Rectal smooth muscle tissue (tissue), 1 donor: ENCODE measurements around the gene TERT.

Experiments used
- H3K27ac ChIP-seq: one replicate; pipeline ENCODE4 v1.7.0; 2013; ENCODE audit warnings: low read depth, low read length, inconsistent platforms
- H3K27me3 ChIP-seq: one replicate; pipeline ENCODE4 v1.7.0; 2013; ENCODE audit warnings: low read length; ENCODE audit not compliant: control insufficient read depth, insufficient read depth
- H3K36me3 ChIP-seq: one replicate; pipeline ENCODE4 v1.7.0; 2013; ENCODE audit warnings: low read length; ENCODE audit not compliant: control insufficient read depth, insufficient read depth
- H3K4me1 ChIP-seq: one replicate; pipeline ENCODE4 v1.7.0; 2013; ENCODE audit warnings: low read length; ENCODE audit not compliant: control insufficient read depth, insufficient read depth
- H3K4me3 ChIP-seq: one replicate; pipeline ENCODE4 v1.7.0; 2013; ENCODE audit warnings: low read length
- H3K9ac ChIP-seq: one replicate; pipeline ENCODE4 v1.7.0; 2013; ENCODE audit warnings: low read length

The TERT gene

DNA sequence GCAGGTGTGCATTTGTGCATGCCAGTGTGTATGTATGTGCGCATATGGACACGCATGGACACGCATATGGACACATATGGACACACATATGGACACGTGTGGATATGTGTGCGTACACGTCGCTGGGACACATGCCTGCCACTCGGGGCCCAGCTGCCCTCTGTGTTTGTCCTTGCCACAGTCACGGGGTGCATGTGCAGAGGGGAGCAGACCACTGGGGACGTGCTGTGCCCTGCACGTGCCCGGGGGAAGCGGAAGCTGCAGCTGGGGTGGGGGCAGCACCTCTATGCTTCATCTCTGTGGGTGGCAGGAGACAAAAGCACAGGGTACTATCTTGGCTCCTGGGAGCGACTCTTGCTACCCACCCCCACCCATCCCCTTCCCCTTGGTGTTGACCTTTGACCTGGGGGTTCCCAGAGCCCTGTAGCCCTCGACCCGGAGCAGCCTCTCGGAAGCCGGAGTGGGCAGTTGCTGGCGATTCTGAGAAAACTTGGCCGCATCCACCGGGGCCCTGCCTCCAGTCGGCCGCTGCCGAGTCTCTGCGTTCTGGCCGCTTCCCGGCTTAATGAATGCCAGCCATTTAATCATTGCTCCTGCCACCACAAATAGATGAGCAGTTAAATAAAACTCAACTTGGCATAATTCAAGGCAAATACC is 72.1 kb downstream of the TERT start:
- Histone ChIP-seq H3K9ac (no peak overlapping the region), H3K4me1 (no peaks in the 10 kb centered on the region), H3K27me3 (no peaks in the 10 kb centered on the region), H3K27ac (no peak overlapping the region), H3K36me3 (no peaks in the 10 kb centered on the region), H3K4me3 (no peak overlapping the region)

- no peaks in the 10 kb centered on the region for H3K27me3 ChIP-seq
- no peaks in the 10 kb centered on the region for H3K36me3 ChIP-seq
These were observed 72.7 kb downstream of the TERT start for GRCh38 chr5:1222147-1222546.

GRCh38 chr5:1221721-1222120 is 73.1 kb downstream of the TERT start:
- Histone ChIP-seq H3K4me1 (no peaks in the 10 kb centered on the region), H3K27ac (no peak overlapping the region), H3K4me3 (no peak overlapping the region), H3K9ac (no peak overlapping the region), H3K36me3 (no peaks in the 10 kb centered on the region), H3K27me3 (no peaks in the 10 kb centered on the region)

More at GRCh38 chr5:1222147-1222546, 72.7 kb downstream of the TERT start:
- H3K4me1 ChIP-seq = no peaks in the 10 kb centered on the region
- H3K27ac ChIP-seq = no peak overlapping the region
- no peak overlapping the region for H3K9ac ChIP-seq
- no peak overlapping the region for H3K4me3 ChIP-seq

DNA sequence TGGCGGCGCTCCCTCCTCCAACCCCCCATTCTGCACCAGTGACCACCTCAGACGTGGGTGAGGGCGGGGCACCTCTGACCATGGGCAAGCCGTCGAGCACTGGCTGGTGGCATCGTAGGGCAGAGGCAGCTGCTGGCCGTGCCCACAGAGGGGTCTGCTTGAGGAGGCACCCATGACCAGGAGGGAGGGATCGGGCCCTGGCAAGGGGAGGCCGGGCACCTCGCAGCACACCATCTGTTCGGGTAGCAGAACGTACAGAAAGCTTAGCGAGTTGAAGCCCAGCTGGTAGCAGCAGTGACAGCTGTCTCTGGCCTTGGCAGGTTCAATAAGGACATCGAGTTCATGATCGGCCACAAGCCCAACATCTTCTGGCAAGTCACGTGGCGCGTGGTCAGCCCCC is 74.0 kb downstream of the TERT start:
- no peak overlapping the region for H3K4me3 ChIP-seq
- H3K4me1 ChIP-seq = no peaks in the 10 kb centered on the region
- no peak overlapping the region for H3K9ac ChIP-seq

DNA sequence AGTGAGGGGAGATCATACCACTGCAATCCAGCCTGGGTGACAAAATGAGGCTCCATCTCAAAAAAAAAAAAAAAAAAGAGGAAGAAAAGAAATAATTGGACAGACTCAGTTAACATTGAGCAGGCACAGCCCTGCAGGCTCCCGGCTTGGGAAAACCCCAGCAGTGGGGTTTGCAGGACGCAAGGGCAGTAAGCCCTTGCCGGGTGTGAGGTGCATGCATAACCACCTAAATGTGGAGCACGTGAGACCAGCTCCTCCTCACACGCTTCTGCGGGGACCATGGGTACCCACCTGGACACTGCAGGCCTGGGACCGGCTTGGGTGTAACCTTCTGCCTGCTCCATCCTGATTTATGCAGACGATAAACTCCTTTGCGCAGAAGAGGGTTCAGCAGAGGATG is 74.5 kb downstream of the TERT start:
- Histone ChIP-seq H3K4me1 (no peaks in the 10 kb centered on the region), H3K27ac (no peak overlapping the region), H3K36me3 (no peaks in the 10 kb centered on the region), H3K9ac (no peak overlapping the region), H3K27me3 (no peaks in the 10 kb centered on the region), H3K4me3 (no peak overlapping the region)

More for the DNA sequence above, 74.0 kb downstream of the TERT start:
- no peak overlapping the region for H3K27ac ChIP-seq
- H3K27me3 ChIP-seq = no peaks in the 10 kb centered on the region
- no peaks in the 10 kb centered on the region for H3K36me3 ChIP-seq

DNA sequence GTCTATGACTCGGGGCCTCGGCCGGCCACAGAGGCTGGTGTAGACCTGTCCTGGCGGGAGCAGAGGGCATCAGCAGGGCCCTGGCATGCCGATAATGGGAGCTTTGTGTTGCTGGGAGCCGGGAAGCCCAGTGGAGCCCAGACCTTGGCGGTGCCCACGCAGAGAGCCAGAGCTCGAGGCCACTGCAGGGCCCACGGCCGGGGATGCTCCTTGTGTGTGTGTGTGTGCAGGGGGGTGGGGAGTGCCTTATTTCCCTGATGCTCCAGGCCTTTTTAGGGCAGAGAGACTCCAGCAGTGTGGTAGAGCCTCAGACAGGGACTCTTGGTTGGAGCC is 75.1 kb downstream of the TERT start:
- Histone ChIP-seq H3K27ac (no peak overlapping the region), H3K4me3 (no peak overlapping the region), H3K36me3 (no peaks in the 10 kb centered on the region), H3K9ac (no peak overlapping the region), H3K4me1 (no peaks in the 10 kb centered on the region), H3K27me3 (no peaks in the 10 kb centered on the region)

DNA sequence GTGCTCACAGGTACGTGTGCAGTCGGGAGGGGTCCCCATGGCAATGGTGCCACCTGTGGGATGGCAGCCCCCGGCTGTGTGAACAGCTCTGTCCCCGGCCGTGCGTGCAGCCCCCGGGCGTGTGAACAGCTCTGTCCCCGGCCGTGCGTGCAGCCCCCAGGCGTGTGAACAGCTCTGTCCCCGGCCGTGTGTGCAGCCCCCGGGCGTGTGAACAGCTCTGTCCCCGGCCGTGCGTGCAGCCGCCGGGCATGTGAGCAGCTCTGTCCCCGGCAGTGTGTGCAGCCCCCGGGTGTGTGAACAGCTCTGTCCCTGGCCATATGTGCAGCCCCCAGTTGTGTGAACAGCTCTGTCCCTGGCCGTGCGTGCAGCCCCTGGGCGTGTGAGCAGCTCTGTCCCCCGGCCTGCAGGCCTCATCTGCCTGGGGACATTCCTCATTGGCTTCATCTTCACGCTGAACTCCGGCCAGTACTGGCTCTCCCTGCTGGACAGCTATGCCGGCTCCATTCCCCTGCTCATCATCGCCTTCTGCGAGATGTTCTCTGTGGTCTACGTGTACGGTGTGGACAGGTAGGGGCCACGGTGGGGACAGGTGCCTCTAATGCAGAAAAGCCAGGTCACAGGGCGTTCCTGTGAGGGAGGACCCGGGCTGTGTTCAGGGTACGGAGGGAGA is 75.6 kb downstream of the TERT start:
- Histone ChIP-seq H3K36me3 (no peaks in the 10 kb centered on the region), H3K27ac (no peak overlapping the region), H3K9ac (no peak overlapping the region), H3K4me1 (no peaks in the 10 kb centered on the region), H3K4me3 (no peak overlapping the region), H3K27me3 (no peaks in the 10 kb centered on the region)

DNA sequence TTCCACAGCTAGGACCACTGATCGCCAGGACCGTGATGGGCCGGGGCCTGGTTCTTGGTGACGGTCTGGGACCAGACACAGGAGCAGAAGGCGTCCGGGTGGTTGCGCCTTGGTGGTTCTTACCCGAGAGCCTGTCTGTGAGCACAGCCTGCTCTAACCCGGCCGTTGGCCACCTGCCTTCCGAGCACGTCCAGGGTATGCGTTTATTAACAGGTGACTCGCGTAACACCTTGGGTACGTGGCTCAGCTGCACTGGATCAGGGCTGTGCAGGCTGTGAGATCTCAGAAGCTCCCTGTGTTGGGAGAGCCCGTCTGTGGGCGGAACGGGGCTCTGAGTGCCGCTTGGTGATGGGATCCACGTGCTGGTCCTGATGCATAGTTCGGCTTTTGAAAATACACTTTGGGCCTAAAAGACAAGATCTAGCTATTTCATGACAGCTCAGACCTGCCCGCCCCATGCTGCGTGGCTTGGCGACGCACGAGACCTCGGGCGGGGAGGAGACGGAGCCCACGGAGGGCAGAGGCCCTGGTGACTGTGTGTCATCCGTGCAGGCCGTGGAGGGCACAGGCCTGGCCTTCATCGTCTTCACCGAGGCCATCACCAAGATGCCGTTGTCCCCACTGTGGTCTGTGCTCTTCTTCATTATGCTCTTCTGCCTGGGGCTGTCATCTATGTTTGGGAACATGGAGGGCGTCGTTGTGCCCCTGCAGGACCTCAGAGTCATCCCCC is 76.4 kb downstream of the TERT start:
- H3K36me3 ChIP-seq = no peaks in the 10 kb centered on the region
- no peak overlapping the region for H3K27ac ChIP-seq
- H3K4me1 ChIP-seq = no peaks in the 10 kb centered on the region
- H3K27me3 ChIP-seq = no peaks in the 10 kb centered on the region
- H3K4me3 ChIP-seq = no peak overlapping the region
- H3K9ac ChIP-seq = no peak overlapping the region

DNA sequence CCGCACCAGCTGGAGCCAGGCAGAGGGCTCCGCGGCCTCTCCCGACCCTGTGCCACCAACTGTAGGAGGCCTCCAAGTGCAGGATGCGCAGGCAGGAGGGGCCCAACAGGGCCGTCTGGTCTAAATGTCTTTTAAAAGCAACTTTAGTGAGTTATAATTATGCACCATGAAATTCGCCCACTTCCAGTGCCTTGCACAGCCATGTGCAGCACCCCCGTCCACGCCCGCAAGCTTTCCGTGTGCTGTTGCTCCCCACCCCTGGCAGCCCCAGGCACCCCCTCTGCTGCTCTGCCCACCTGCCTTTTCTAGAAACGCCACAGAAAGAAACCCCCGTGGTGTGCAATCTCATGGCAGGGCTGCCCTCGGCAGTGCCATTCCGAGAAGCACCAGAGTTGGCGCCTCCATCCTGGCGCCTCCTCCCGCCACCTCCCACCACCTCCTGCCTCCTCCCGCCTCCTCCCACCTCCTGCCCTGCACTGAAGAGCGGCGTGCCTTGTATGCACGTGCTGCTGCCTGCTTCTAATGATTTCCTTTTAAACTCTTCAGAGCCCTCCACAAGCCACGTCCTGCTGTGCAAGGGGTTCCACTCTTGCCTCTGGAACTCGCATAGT is 77.2 kb downstream of the TERT start:
- Histone ChIP-seq H3K36me3 (no peaks in the 10 kb centered on the region), H3K27me3 (no peaks in the 10 kb centered on the region), H3K27ac (no peak overlapping the region)

DNA sequence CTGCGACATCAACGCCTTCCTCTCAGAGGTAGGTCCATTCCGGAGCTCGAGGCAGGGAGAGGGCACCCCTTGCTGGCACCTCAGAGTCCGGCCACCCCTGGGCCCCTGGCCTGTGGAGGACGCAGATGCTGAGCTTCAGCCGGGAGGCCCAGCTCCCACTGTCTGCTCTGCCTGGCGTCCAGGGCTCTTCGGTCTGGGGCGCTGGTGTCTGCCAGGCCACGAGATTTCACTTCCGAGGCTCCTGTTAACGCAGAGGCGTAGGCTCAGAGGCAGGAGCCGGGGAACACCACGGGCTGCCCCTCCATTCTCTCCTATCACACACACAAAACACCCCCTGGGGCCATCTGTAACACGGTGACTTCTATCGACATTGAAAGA is 78.0 kb downstream of the TERT start:
- no peaks in the 10 kb centered on the region for H3K4me1 ChIP-seq
- H3K9ac ChIP-seq = no peak overlapping the region
- no peak overlapping the region for H3K27ac ChIP-seq
- H3K36me3 ChIP-seq = no peaks in the 10 kb centered on the region
- H3K4me3 ChIP-seq = no peak overlapping the region
- H3K27me3 ChIP-seq = no peaks in the 10 kb centered on the region

More for the DNA sequence above, 77.2 kb downstream of the TERT start:
- Histone ChIP-seq H3K4me3 (no peak overlapping the region), H3K9ac (no peak overlapping the region), H3K4me1 (no peaks in the 10 kb centered on the region)

DNA sequence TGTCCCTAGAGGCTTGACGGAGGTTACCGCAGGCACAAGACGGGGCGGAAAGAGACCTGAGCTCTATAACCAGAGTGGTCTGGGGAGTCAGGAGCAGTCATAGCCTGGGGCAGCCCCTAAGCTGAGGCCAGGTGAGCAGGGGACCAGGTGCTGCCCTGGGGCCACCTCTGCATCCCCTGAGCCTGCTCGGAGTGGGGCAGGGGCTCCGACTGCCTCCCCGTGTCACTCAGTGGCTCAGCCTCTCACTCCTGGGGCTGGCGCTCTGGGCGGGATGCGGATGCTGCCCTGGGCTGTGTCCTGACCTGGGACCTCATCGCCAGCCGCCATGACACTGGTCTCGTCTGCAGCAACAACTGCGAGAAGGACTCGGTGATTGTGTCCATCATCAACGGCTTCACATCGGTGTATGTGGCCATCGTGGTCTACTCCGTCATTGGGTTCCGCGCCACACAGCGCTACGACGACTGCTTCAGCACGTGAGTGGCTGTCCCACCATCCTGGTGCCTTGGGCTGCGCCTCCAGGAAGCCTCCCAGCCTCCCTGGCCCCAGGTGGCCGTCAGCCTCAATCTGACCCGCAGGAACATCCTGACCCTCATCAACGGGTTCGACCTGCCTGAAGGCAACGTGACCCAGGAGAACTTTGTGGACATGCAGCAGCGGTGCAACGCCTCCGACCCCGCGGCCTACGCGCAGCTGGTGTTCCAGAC is 78.5 kb downstream of the TERT start:
- H3K9ac ChIP-seq = no peak overlapping the region
- no peak overlapping the region for H3K4me3 ChIP-seq
- H3K27ac ChIP-seq = no peak overlapping the region
- H3K27me3 ChIP-seq = no peaks in the 10 kb centered on the region
- H3K4me1 ChIP-seq = no peaks in the 10 kb centered on the region
- no peaks in the 10 kb centered on the region for H3K36me3 ChIP-seq
